Skeletal muscle cell (primary cell): ENCODE results near the gene CTNND2.
"Not testable (repeated sequence)": the region's sequence is repeated elsewhere in the genome, so short reads cannot be mapped to it uniquely, and the experiment has no call there.

Experiments used
- DNase-seq: peaks from one replicate; pipeline ENCODE4 v3.0.0-alpha.2; 2010; ENCODE audit warnings: low read depth
- H3K4me3 ChIP-seq: 2 replicates; pipeline ENCODE4 v1.5.1; 2011; ENCODE audit warnings: low read depth, mild to moderate bottlenecking, control low read depth, low read length, moderate library complexity

Gene CTNND2

GRCh38 chr5:11616624-11617023 lies 287.6 kb downstream of the CTNND2 start:
- DNase-seq, H3K4me3 ChIP-seq: not testable (repeated sequence)

GRCh38 chr5:11611011-11611410 lies 293.2 kb downstream of the CTNND2 start:
- no peak for DNase-seq
- no peak overlapping the region for H3K4me3 ChIP-seq

- no peak overlapping the region for H3K4me3 ChIP-seq
- DNase-seq: no peak
Observed at GRCh38 chr5:11609570-11610303, 294.5 kb downstream of the CTNND2 start.

GRCh38 chr5:11608530-11608929 lies 295.7 kb downstream of the CTNND2 start:
- DNase-seq: no peak
- H3K4me3 ChIP-seq: no peak overlapping the region

GRCh38 chr5:11607944-11608483 lies 296.2 kb downstream of the CTNND2 start:
- no peak for DNase-seq
- no peak overlapping the region for H3K4me3 ChIP-seq

GRCh38 chr5:11602298-11602697 lies 301.9 kb downstream of the CTNND2 start:
- DNase-seq: no peak
- H3K4me3 ChIP-seq: no peak overlapping the region

- no peak for DNase-seq
- no peak overlapping the region for H3K4me3 ChIP-seq
Observed at GRCh38 chr5:11599499-11599898, 304.7 kb downstream of the CTNND2 start.

GRCh38 chr5:11596657-11597071 lies 307.6 kb downstream of the CTNND2 start:
- no peak overlapping the region for H3K4me3 ChIP-seq
- DNase-seq: no peak

- no peak overlapping the region for H3K4me3 ChIP-seq
Observed at GRCh38 chr5:11596185-11596584, 308.1 kb downstream of the CTNND2 start.

GRCh38 chr5:11595045-11595444 lies 309.2 kb downstream of the CTNND2 start:
- DNase-seq: no peak
- no peak overlapping the region for H3K4me3 ChIP-seq

More at GRCh38 chr5:11596185-11596584, 308.1 kb downstream of the CTNND2 start:
- DNase-seq: no peak

GRCh38 chr5:11594021-11594420 lies 310.2 kb downstream of the CTNND2 start:
- DNase-seq: no peak
- H3K4me3 ChIP-seq: no peak overlapping the region

- no peak overlapping the region for H3K4me3 ChIP-seq
- DNase-seq: no peak
Observed at GRCh38 chr5:11590475-11590874, 313.8 kb downstream of the CTNND2 start.

GRCh38 chr5:11588803-11589202 lies 315.4 kb downstream of the CTNND2 start:
- DNase-seq: no peak
- H3K4me3 ChIP-seq: no peak overlapping the region

GRCh38 chr5:11584017-11584416 lies 320.2 kb downstream of the CTNND2 start:
- no peak overlapping the region for H3K4me3 ChIP-seq
- DNase-seq: no peak

- DNase-seq: no peak
- H3K4me3 ChIP-seq: no peak overlapping the region
Observed at GRCh38 chr5:11579351-11579750, 324.9 kb downstream of the CTNND2 start.

GRCh38 chr5:11574787-11575186 lies 329.5 kb downstream of the CTNND2 start:
- no peak overlapping the region for H3K4me3 ChIP-seq
- no peak for DNase-seq

GRCh38 chr5:11573140-11573992 lies 330.9 kb downstream of the CTNND2 start:
- no peak for DNase-seq

GRCh38 chr5:11564706-11565105 lies 339.5 kb downstream of the CTNND2 start:
- no peak for DNase-seq
- H3K4me3 ChIP-seq: no peak overlapping the region

More at GRCh38 chr5:11573140-11573992, 330.9 kb downstream of the CTNND2 start:
- no peak overlapping the region for H3K4me3 ChIP-seq

GRCh38 chr5:11563822-11564221 lies 340.4 kb downstream of the CTNND2 start:
- no peak for DNase-seq
- H3K4me3 ChIP-seq: no peak overlapping the region

- no peak overlapping the region for H3K4me3 ChIP-seq
- DNase-seq: no peak
Observed at GRCh38 chr5:11560915-11561697, 343.1 kb downstream of the CTNND2 start.
